Fibroblast of lung (primary cell): ENCODE data around the gene TGFB1. TPM values are rescaled to one million over a fixed set of nuclear protein-coding genes. Genes with fewer than 3 reads are reported as not detected.
"Not testable (repeated sequence)": the region's sequence is repeated elsewhere in the genome, so short reads cannot be mapped to it uniquely, and the experiment has no call there.

Source experiments
- DNase-seq, 2 donors: peaks; one replicate each; pipeline versions ENCODE4 v3.0.0 to v3.0.0-alpha.2; 2010; ENCODE audit warnings: low read depth in 2 of 2
- H2AFZ ChIP-seq: 2 replicates; pipeline ENCODE4 v1.5.1; 2012; ENCODE audit warnings: low read length, control low read depth, inconsistent platforms
- H3K27ac ChIP-seq: 2 replicates; pipeline ENCODE4 v1.5.1; 2011; ENCODE audit warnings: low read length, control low read depth; ENCODE audit not compliant: insufficient read depth
- H3K27me3 ChIP-seq: 2 replicates; pipeline ENCODE4 v1.5.1; 2011; ENCODE audit warnings: mild to moderate bottlenecking, low read length; ENCODE audit not compliant: control insufficient read depth, insufficient read depth
- H3K36me3 ChIP-seq: 2 replicates; pipeline ENCODE4 v1.5.1; 2011; ENCODE audit warnings: low read length; ENCODE audit not compliant: control insufficient read depth, insufficient read depth
- H3K4me1 ChIP-seq: 2 replicates; pipeline ENCODE4 v1.5.1; 2011; ENCODE audit warnings: low read length; ENCODE audit not compliant: control insufficient read depth, insufficient read depth; ENCODE audit errors: extremely low read depth
- H3K4me2 ChIP-seq: 2 replicates; pipeline ENCODE4 v1.5.1; 2011; ENCODE audit warnings: low read length, control low read depth; ENCODE audit not compliant: insufficient read depth; ENCODE audit errors: extremely low read depth
- H3K4me3 ChIP-seq, 4 experiments: fragments of 200-600 bp in 1 of 4; sonication (generic) in 1 of 4; replicated peaks in 1 of 4; 2 replicates each; pipeline ENCODE4 v1.5.1; 2011 to 2016; ENCODE audit warnings: low read length in 4 of 4, low read depth in 3 of 4, mild to moderate bottlenecking in 3 of 4, control low read depth in 2 of 4, inconsistent platforms in 1 of 4, mixed read lengths in 1 of 4; ENCODE audit not compliant: insufficient read depth in 1 of 4; ENCODE audit errors: control extremely low read depth in 1 of 4
- H3K79me2 ChIP-seq: 2 replicates; pipeline ENCODE4 v1.5.1; 2012; ENCODE audit warnings: mild to moderate bottlenecking, low read length, inconsistent platforms; ENCODE audit not compliant: control insufficient read depth, insufficient read depth
- H3K9ac ChIP-seq: 2 replicates; pipeline ENCODE4 v1.5.1; 2011; ENCODE audit warnings: mild to moderate bottlenecking, low read length, control low read depth; ENCODE audit not compliant: insufficient read depth
- H3K9me3 ChIP-seq: 2 replicates; pipeline ENCODE4 v1.5.1; 2012; ENCODE audit warnings: low read depth, low read length; ENCODE audit not compliant: control insufficient read depth, insufficient read depth
- H4K20me1 ChIP-seq: 2 replicates; pipeline ENCODE4 v1.5.1; 2011; ENCODE audit warnings: low read length; ENCODE audit not compliant: control insufficient read depth, insufficient read depth; ENCODE audit errors: extremely low read depth
- EZH2 ChIP-seq: IDR thresholded peaks from 2 replicates; pipeline ENCODE4 v1.5.1; 2012; ENCODE audit warnings: low read length, control low read depth, mild to moderate bottlenecking; ENCODE audit errors: missing control alignments
- polyA plus RNA-seq, 2 donors: library from polyadenylated mRNA; depleted of rRNA in 1 of 2; stranded (reverse) in 1 of 2; unstranded in 1 of 2; fragments of >200 nt; gene quantifications; 2 replicates each; pipeline ENCODE4 v1.2.1, GENCODE V29; 2011 to 2012; ENCODE audit warnings: missing spikeins in 1 of 2
- total RNA-seq: library from RNA; depleted of rRNA; stranded (reverse); fragments of >200 nt; gene quantifications from 2 replicates; pipeline ENCODE4 v1.2.1, GENCODE V29; 2014
- TF ChIP-seq, protein P1 (sequence below), 2 donors: IDR thresholded peaks in 1 of 2; conservative IDR thresholded peaks in 1 of 2; 1 replicate in 1 of 2; 2 replicates in 1 of 2; pipeline ENCODE4 v1.5.1; 2011 to 2012; ENCODE audit warnings: low read length in 2 of 2, control low read depth in 1 of 2, inconsistent platforms in 1 of 2, low read depth in 1 of 2, mild to moderate bottlenecking in 1 of 2

The TGFB1 gene
- total and polyA plus RNA-seq, 2 donors (not counting 1 experiment from before 2014, with no cell fraction given): 4.2 to 14.4 TPM

DNA sequence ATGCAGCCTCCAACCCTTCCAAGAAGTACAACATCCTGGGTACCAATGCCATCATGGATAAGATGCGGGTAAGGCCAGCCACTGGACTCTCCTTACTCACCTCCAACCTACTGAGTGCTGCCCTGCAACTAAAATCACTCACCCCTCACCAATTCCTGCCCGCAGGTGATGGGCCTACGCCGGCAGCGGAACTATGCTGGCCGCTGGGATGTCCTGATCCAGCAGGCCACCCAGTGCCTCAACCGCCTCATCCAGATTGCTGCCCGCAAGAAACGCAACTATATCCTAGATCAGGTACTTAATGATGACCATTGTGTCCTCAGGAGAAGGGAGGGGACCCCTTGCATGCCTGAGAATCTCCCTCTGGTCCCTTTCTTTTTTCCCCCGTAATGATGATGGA is 59.3 kb downstream of the TGFB1 start:
- peaks cover 23% of the 10 kb centered on the region for H3K4me1 ChIP-seq
- no peaks in the 10 kb centered on the region for H4K20me1 ChIP-seq

DNA sequence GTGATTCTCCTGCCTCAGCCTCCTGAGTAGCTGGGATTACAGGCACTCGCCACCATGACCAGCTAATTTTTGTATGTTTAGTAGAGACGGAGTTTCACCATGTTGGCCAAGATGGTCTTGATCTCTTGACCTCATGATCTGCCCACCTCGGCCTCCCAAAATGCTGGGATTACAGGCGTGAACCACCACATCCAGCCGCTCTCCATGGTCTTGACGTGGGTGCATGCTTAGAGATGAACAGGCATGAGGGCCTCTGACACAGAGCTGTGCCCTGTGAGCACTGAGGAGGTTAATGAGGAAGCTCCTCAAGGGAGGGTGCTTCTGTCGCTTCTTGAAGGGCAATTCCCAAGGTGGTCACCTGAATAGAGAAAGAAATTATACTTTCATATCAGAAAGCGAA is 63.9 kb downstream of the TGFB1 start:
- H3K9ac ChIP-seq, H4K20me1 ChIP-seq, H3K4me3 ChIP-seq, H2AFZ ChIP-seq, H3K9me3 ChIP-seq, H3K27ac ChIP-seq, DNase-seq, H3K4me1 ChIP-seq, H3K79me2 ChIP-seq, H3K27me3 ChIP-seq, H3K4me2 ChIP-seq: not testable (repeated sequence)
- peaks cover 30% of the 10 kb centered on the region for H3K36me3 ChIP-seq

More for the DNA sequence above, 59.3 kb downstream of the TGFB1 start:
- H3K9me3 ChIP-seq: no peaks in the 10 kb centered on the region
- no peak overlapping the region for H3K4me3 ChIP-seq
- TF ChIP-seq, protein P1, sequence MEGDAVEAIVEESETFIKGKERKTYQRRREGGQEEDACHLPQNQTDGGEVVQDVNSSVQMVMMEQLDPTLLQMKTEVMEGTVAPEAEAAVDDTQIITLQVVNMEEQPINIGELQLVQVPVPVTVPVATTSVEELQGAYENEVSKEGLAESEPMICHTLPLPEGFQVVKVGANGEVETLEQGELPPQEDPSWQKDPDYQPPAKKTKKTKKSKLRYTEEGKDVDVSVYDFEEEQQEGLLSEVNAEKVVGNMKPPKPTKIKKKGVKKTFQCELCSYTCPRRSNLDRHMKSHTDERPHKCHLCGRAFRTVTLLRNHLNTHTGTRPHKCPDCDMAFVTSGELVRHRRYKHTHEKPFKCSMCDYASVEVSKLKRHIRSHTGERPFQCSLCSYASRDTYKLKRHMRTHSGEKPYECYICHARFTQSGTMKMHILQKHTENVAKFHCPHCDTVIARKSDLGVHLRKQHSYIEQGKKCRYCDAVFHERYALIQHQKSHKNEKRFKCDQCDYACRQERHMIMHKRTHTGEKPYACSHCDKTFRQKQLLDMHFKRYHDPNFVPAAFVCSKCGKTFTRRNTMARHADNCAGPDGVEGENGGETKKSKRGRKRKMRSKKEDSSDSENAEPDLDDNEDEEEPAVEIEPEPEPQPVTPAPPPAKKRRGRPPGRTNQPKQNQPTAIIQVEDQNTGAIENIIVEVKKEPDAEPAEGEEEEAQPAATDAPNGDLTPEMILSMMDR (conservative IDR thresholded peaks at IDR 0.05 in 1 of 2, IDR thresholded peaks at IDR 0.05 in 1 of 2; ENCODE audit: low read depth in 1 of 2, low read length in 2 of 2): no peak
- TF ChIP-seq EZH2: no peak
- peaks cover 4% of the 10 kb centered on the region for H3K79me2 ChIP-seq
- no peaks in the 10 kb centered on the region for H3K27me3 ChIP-seq
- no peak for DNase-seq
- no peak overlapping the region for H3K9ac ChIP-seq
- H3K36me3 ChIP-seq: peaks cover 40% of the 10 kb centered on the region
- H2AFZ ChIP-seq: no peak overlapping the region
- H3K4me2 ChIP-seq: no peak overlapping the region
- no peak overlapping the region for H3K27ac ChIP-seq

DNA sequence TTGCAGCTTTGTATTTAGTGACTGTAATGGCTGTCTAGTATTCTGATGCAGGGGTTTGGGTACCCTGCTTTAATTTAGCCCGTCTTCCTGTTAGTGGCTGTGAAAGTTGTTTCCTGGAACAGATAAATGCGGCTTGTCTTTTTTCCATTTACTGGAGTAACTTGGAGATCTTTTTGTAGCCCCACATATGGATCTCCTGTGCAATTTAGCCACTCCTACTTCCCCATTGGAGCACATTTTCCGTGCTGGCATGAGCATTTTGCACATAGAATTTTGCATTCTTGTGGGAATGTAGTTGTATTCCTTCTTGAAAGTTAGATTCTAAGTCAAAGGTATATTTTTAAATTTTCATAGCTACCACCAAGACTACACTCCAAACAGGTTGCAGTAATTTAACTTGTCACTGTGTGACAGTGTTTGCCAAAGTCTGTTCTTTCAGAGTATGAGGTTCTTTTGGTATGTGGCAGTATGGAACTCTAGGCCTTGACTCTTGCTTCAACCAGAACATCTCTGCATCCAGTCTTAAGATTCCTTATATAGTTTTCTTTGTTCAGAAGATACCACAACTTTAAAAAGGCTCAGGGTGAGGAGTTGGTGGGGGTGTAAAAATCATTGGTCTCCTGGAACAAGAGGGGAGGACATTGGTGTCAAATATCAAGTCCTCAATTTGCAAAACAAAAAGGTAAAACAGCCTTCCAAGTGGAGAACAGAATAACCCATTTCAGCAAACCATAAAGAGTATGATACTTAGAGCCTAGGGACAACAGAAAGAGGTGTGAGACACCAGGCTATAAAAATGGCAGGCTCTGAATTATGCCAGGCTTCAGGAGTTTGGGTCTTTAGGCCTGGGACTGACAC is 64.8 kb downstream of the TGFB1 start:
- no peak overlapping the region for H3K9ac ChIP-seq
- no peaks in the 10 kb centered on the region for H3K27me3 ChIP-seq
- H3K79me2 ChIP-seq: peaks cover 1% of the 10 kb centered on the region
- H3K9me3 ChIP-seq: no peaks in the 10 kb centered on the region
- H3K4me3 ChIP-seq: no peak overlapping the region
- no peak overlapping the region for H3K4me2 ChIP-seq
- no peaks in the 10 kb centered on the region for H4K20me1 ChIP-seq
- H2AFZ ChIP-seq: no peak overlapping the region
- H3K36me3 ChIP-seq: peaks cover 22% of the 10 kb centered on the region
- TF ChIP-seq EZH2: no peak
- TF ChIP-seq, protein P1 (conservative IDR thresholded peaks at IDR 0.05 in 1 of 2, IDR thresholded peaks at IDR 0.05 in 1 of 2; ENCODE audit: low read depth in 1 of 2, low read length in 2 of 2): no peak
- H3K4me1 ChIP-seq: no peaks in the 10 kb centered on the region
- H3K27ac ChIP-seq: no peak overlapping the region
- no peak for DNase-seq

Other genes starting within 250 kb of the TGFB1 start
- gene CYP2F1, start 239.5 kb downstream of the TGFB1 start, total RNA-seq: not detected in 2 replicates
- not detected in 2 replicates for gene CYP2F1, start 239.5 kb downstream of the TGFB1 start, polyA plus RNA-seq
- 2.1 and 3.5 TPM in 2 replicates for gene CYP2S1, start 160.7 kb downstream of the TGFB1 start, total RNA-seq
- 0.93 and 7.5 TPM in 2 replicates for gene CYP2S1, start 160.7 kb downstream of the TGFB1 start, polyA plus RNA-seq
- 107 and 223 TPM in 2 replicates for gene AXL, start 134.7 kb downstream of the TGFB1 start, total RNA-seq
- 231 and 319 TPM in 2 replicates for gene AXL, start 134.7 kb downstream of the TGFB1 start, polyA plus RNA-seq
- 47.3 and 58.1 TPM in 2 replicates for gene HNRNPUL1, start 89.5 kb downstream of the TGFB1 start, total RNA-seq
- 36.4 and 60.4 TPM in 2 replicates for gene HNRNPUL1, start 89.5 kb downstream of the TGFB1 start, polyA plus RNA-seq
- 5.9 and 7.8 TPM in 2 replicates for gene CCDC97, start 43.8 kb downstream of the TGFB1 start, total RNA-seq
- gene CCDC97, start 43.8 kb downstream of the TGFB1 start, polyA plus RNA-seq: 6.3 and 9.9 TPM in 2 replicates
- 4.1 and 5.3 TPM in 2 replicates for gene B9D2, start 10.2 kb upstream of the TGFB1 start, total RNA-seq
- gene B9D2, start 10.2 kb upstream of the TGFB1 start, polyA plus RNA-seq: 2.3 and 3.3 TPM in 2 replicates
- gene TMEM91, start 22.6 kb upstream of the TGFB1 start, total RNA-seq: 9.7 and 10.8 TPM in 2 replicates
- gene TMEM91, start 22.6 kb upstream of the TGFB1 start, polyA plus RNA-seq: 1.4 and 3.7 TPM in 2 replicates
- gene EXOSC5, start 43.4 kb upstream of the TGFB1 start, total RNA-seq: 10.7 and 14.1 TPM in 2 replicates
- gene EXOSC5, start 43.4 kb upstream of the TGFB1 start, polyA plus RNA-seq: 5.0 and 10.0 TPM in 2 replicates
- gene BCKDHA, start 43.9 kb upstream of the TGFB1 start, total RNA-seq: 30.0 and 30.7 TPM in 2 replicates
- 11.2 and 15.1 TPM in 2 replicates for gene BCKDHA, start 43.9 kb upstream of the TGFB1 start, polyA plus RNA-seq
- gene B3GNT8, start 73.5 kb upstream of the TGFB1 start, total RNA-seq: 1.3 and 3.5 TPM in 2 replicates
- 0.30 and 0.54 TPM in 2 replicates for gene B3GNT8, start 73.5 kb upstream of the TGFB1 start, polyA plus RNA-seq
- 29.5 and 31.0 TPM in 2 replicates for gene DMAC2, start 86.0 kb upstream of the TGFB1 start, total RNA-seq
- 52.3 and 65.1 TPM in 2 replicates for gene DMAC2, start 86.0 kb upstream of the TGFB1 start, polyA plus RNA-seq
- gene ERICH4, start 89.2 kb upstream of the TGFB1 start, total RNA-seq: not detected in 2 replicates
- not detected in 2 replicates for gene ERICH4, start 89.2 kb upstream of the TGFB1 start, polyA plus RNA-seq
- not detected in 2 replicates for gene CEACAM21, start 222.2 kb upstream of the TGFB1 start, total RNA-seq
- gene CEACAM21, start 222.2 kb upstream of the TGFB1 start, polyA plus RNA-seq: not detected in 2 replicates